ENCODE results near the gene C7orf33.

DNA sequence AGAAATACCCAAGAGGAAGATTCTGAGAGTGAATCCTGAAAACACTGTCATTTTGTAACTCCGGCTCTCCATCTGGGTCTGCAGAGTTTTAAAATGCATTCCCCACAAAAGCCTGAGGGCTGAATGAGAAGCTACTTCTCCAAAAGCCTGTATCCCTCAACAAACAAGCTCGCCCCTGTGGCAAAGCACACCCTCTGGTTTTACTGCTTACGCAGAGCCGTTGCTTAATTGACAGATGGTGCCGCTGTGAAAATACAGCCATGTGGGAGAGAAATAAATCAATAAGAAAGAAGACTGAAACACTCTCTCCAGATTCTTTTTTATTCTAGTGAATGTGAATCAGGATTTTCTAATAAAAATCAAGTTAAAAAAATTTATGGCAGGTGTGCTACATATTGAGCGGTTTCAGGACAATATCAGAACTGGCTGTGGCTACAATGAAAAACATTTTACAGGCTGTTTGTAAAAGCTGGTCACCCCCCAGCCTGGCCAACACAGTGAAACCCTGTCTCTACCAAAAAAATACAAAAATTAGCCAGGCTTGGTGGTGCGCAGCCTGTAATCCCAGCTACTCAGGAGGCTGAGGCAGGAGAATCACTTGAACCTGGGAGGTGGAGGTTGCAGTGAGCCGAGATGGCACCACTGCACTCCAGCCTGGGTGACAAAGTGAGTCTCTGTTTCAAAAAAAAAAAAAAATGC, 32.5 kb downstream of the C7orf33 start:
- TF ChIP-seq, protein P1, sequence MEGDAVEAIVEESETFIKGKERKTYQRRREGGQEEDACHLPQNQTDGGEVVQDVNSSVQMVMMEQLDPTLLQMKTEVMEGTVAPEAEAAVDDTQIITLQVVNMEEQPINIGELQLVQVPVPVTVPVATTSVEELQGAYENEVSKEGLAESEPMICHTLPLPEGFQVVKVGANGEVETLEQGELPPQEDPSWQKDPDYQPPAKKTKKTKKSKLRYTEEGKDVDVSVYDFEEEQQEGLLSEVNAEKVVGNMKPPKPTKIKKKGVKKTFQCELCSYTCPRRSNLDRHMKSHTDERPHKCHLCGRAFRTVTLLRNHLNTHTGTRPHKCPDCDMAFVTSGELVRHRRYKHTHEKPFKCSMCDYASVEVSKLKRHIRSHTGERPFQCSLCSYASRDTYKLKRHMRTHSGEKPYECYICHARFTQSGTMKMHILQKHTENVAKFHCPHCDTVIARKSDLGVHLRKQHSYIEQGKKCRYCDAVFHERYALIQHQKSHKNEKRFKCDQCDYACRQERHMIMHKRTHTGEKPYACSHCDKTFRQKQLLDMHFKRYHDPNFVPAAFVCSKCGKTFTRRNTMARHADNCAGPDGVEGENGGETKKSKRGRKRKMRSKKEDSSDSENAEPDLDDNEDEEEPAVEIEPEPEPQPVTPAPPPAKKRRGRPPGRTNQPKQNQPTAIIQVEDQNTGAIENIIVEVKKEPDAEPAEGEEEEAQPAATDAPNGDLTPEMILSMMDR (IDR thresholded peaks at IDR 0.05), result no peak
- TF ChIP-seq, protein P2, sequence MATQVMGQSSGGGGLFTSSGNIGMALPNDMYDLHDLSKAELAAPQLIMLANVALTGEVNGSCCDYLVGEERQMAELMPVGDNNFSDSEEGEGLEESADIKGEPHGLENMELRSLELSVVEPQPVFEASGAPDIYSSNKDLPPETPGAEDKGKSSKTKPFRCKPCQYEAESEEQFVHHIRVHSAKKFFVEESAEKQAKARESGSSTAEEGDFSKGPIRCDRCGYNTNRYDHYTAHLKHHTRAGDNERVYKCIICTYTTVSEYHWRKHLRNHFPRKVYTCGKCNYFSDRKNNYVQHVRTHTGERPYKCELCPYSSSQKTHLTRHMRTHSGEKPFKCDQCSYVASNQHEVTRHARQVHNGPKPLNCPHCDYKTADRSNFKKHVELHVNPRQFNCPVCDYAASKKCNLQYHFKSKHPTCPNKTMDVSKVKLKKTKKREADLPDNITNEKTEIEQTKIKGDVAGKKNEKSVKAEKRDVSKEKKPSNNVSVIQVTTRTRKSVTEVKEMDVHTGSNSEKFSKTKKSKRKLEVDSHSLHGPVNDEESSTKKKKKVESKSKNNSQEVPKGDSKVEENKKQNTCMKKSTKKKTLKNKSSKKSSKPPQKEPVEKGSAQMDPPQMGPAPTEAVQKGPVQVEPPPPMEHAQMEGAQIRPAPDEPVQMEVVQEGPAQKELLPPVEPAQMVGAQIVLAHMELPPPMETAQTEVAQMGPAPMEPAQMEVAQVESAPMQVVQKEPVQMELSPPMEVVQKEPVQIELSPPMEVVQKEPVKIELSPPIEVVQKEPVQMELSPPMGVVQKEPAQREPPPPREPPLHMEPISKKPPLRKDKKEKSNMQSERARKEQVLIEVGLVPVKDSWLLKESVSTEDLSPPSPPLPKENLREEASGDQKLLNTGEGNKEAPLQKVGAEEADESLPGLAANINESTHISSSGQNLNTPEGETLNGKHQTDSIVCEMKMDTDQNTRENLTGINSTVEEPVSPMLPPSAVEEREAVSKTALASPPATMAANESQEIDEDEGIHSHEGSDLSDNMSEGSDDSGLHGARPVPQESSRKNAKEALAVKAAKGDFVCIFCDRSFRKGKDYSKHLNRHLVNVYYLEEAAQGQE (IDR thresholded peaks at IDR 0.05; ENCODE audit: insufficient read depth in 1 of 2, low read depth in 2 of 2, low read length in 1 of 2), result no peak
- TF ChIP-seq SIN3A (IDR thresholded peaks at IDR 0.05; ENCODE audit: borderline replicate concordance, insufficient read depth, low read depth, low read length) (no peak), POLR2AphosphoS5 (IDR thresholded peaks at IDR 0.05; ENCODE audit: low read depth, low read length) (no peak)

Measured in Panc1 (cell line).